Activated naive CD8-positive, alpha-beta T cell treated with anti-CD3 and anti-CD28 coated beads, Interleukin-2, amount 10 ng/mL, durations not matched to agents 7 days and 5 days (primary cell): ENCODE results near the gene ASB6. TPM values are rescaled to one million over a fixed set of nuclear protein-coding genes. Genes with fewer than 3 reads are reported as not detected.

Experiments used
- ATAC-seq: fragments of 150-1000 bp; cut with Tn5 transposase; one replicate; pipeline ENCODE4 v1.10.0; 2021; ENCODE audit warnings: low read depth, moderate library complexity
- POLR2A ChIA-PET: fragments of 350-600 bp; sonication (Branson Sonifier 250); formaldehyde crosslinking; loops from one replicate; lab custom pipeline; 2021; ENCODE audit warnings: antibody characterized with exemption; lab: Charles Lee
- DNase-seq: peaks from one replicate; pipeline ENCODE4 v3.0.0; 2021
- H3K27ac Mint-ChIP-seq: one replicate; pipeline ENCODE4 v1.8.0; 2022; ENCODE audit warnings: mild to moderate bottlenecking, mixed read lengths
- H3K27me3 Mint-ChIP-seq: one replicate; pipeline ENCODE4 v1.8.0; 2022; ENCODE audit warnings: mild to moderate bottlenecking, moderate library complexity, mixed read lengths
- H3K36me3 Mint-ChIP-seq: one replicate; pipeline ENCODE4 v1.8.0; 2021; ENCODE audit warnings: mild to moderate bottlenecking, mixed read lengths
- H3K4me1 Mint-ChIP-seq: one replicate; pipeline ENCODE4 v1.8.0; 2021; ENCODE audit warnings: mixed read lengths
- H3K4me3 Mint-ChIP-seq: one replicate; pipeline ENCODE4 v1.8.0; 2022; ENCODE audit warnings: mild to moderate bottlenecking, moderate library complexity, mixed read lengths
- H3K9me3 Mint-ChIP-seq: one replicate; pipeline ENCODE4 v1.8.0; 2021; ENCODE audit warnings: mixed read lengths
- total RNA-seq, 2 experiments: library from RNA; stranded (reverse); gene quantifications; one replicate each; pipeline ENCODE4 v1.2.3, GENCODE V29; 2021

The ASB6 gene
- total RNA-seq, 2 experiments from 2014 or later = 27.8 to 29.0 TPM

GRCh38 chr9:129676287-129676686 is 34.3 kb upstream of the ASB6 start:
- H3K36me3 Mint-ChIP-seq = no peaks in the 10 kb centered on the region
- POLR2A ChIA-PET = interaction anchor here (0.6 kb wide), 1 partner anchor 126 kb away, joined by 3 read pairs; no protein-coding TSS in a partner anchor

GRCh38 chr9:129675620-129676019 is 33.7 kb upstream of the ASB6 start:
- POLR2A ChIA-PET = interaction anchor here (0.6 kb wide), 1 partner anchor 127 kb away, joined by 3 read pairs; no protein-coding TSS in a partner anchor
- Mint-ChIP-seq H3K27ac (no peak overlapping the region), H3K27me3 (peaks cover 9% of the 10 kb centered on the region), H3K4me1 (no peaks in the 10 kb centered on the region), H3K36me3 (no peaks in the 10 kb centered on the region), H3K4me3 (no peak overlapping the region), H3K9me3 (no peaks in the 10 kb centered on the region)
- DNase-seq (no peak), ATAC-seq (no peak)

More at GRCh38 chr9:129676287-129676686, 34.3 kb upstream of the ASB6 start:
- DNase-seq (no peak), ATAC-seq (no peak)
- H3K9me3 Mint-ChIP-seq = no peaks in the 10 kb centered on the region
- no peak overlapping the region for H3K4me3 Mint-ChIP-seq
- H3K27ac Mint-ChIP-seq = no peak overlapping the region
- peaks cover 9% of the 10 kb centered on the region for H3K27me3 Mint-ChIP-seq
- no peaks in the 10 kb centered on the region for H3K4me1 Mint-ChIP-seq

- Mint-ChIP-seq H3K27me3 (peaks cover 12% of the 10 kb centered on the region), H3K4me3 (no peak overlapping the region)
- POLR2A ChIA-PET = interaction anchor here (1.0 kb wide), 1 partner anchor 16 kb away, joined by 3 read pairs; no protein-coding TSS in a partner anchor
Observed at GRCh38 chr9:129674229-129674628, 32.3 kb upstream of the ASB6 start.

GRCh38 chr9:129673602-129674001 is 31.7 kb upstream of the ASB6 start:
- POLR2A ChIA-PET = no interaction called here
- Mint-ChIP-seq H3K27me3 (peaks cover 12% of the 10 kb centered on the region), H3K9me3 (no peaks in the 10 kb centered on the region), H3K4me1 (no peaks in the 10 kb centered on the region), H3K27ac (no peak overlapping the region), H3K4me3 (no peak overlapping the region), H3K36me3 (no peaks in the 10 kb centered on the region)
- ATAC-seq = no peak
- DNase-seq = no peak

More at GRCh38 chr9:129674229-129674628, 32.3 kb upstream of the ASB6 start:
- no peaks in the 10 kb centered on the region for H3K36me3 Mint-ChIP-seq
- H3K4me1 Mint-ChIP-seq = no peaks in the 10 kb centered on the region
- no peak for DNase-seq
- no peaks in the 10 kb centered on the region for H3K9me3 Mint-ChIP-seq
- H3K27ac Mint-ChIP-seq = no peak overlapping the region
- no peak for ATAC-seq

- ATAC-seq (no peak), DNase-seq (no peak)
- POLR2A ChIA-PET = no interaction called here
- Mint-ChIP-seq H3K9me3 (no peaks in the 10 kb centered on the region), H3K36me3 (no peaks in the 10 kb centered on the region), H3K4me3 (no peak overlapping the region), H3K27ac (no peak overlapping the region), H3K4me1 (no peaks in the 10 kb centered on the region), H3K27me3 (peaks cover 9% of the 10 kb centered on the region)
Observed at GRCh38 chr9:129672702-129673101, 30.8 kb upstream of the ASB6 start.

GRCh38 chr9:129671519-129671918 is 29.6 kb upstream of the ASB6 start:
- H3K27ac Mint-ChIP-seq = no peak overlapping the region
- no peaks in the 10 kb centered on the region for H3K4me1 Mint-ChIP-seq
- peaks cover 11% of the 10 kb centered on the region for H3K27me3 Mint-ChIP-seq
- DNase-seq (no peak), ATAC-seq (peak; percentile 12)
- no peaks in the 10 kb centered on the region for H3K9me3 Mint-ChIP-seq
- POLR2A ChIA-PET = no interaction called here
- H3K36me3 Mint-ChIP-seq = no peaks in the 10 kb centered on the region
- H3K4me3 Mint-ChIP-seq = no peak overlapping the region

GRCh38 chr9:129671065-129671464 is 29.1 kb upstream of the ASB6 start:
- no peaks in the 10 kb centered on the region for H3K36me3 Mint-ChIP-seq
- no peak overlapping the region for H3K27ac Mint-ChIP-seq
- no peak for ATAC-seq
- no peaks in the 10 kb centered on the region for H3K4me1 Mint-ChIP-seq
- POLR2A ChIA-PET = no interaction called here
- H3K9me3 Mint-ChIP-seq = no peaks in the 10 kb centered on the region
- no peak overlapping the region for H3K4me3 Mint-ChIP-seq
- peaks cover 11% of the 10 kb centered on the region for H3K27me3 Mint-ChIP-seq
- DNase-seq = no peak

- Mint-ChIP-seq H3K4me3 (no peak overlapping the region), H3K27ac (no peak overlapping the region), H3K27me3 (peaks cover 16% of the 10 kb centered on the region), H3K36me3 (no peaks in the 10 kb centered on the region), H3K4me1 (peaks cover 3% of the 10 kb centered on the region), H3K9me3 (no peaks in the 10 kb centered on the region)
- POLR2A ChIA-PET = no interaction called here
- no peak for ATAC-seq
- no peak for DNase-seq
Observed at GRCh38 chr9:129669946-129670345, 28.0 kb upstream of the ASB6 start.

GRCh38 chr9:129669141-129669718 is 27.3 kb upstream of the ASB6 start:
- H3K36me3 Mint-ChIP-seq = no peaks in the 10 kb centered on the region
- no peak for ATAC-seq
- DNase-seq = no peak
- no peak overlapping the region for H3K4me3 Mint-ChIP-seq
- POLR2A ChIA-PET = interaction anchor here (0.7 kb wide), 1 partner anchor 557 kb away, joined by 6 read pairs; no protein-coding TSS in a partner anchor
- H3K27me3 Mint-ChIP-seq = peaks cover 21% of the 10 kb centered on the region
- H3K4me1 Mint-ChIP-seq = peaks cover 6% of the 10 kb centered on the region
- H3K27ac Mint-ChIP-seq = no peak overlapping the region
- no peaks in the 10 kb centered on the region for H3K9me3 Mint-ChIP-seq

- POLR2A ChIA-PET = no interaction called here
Observed at GRCh38 chr9:129667850-129668249, 25.9 kb upstream of the ASB6 start.

GRCh38 chr9:129667378-129667777 is 25.4 kb upstream of the ASB6 start:
- Mint-ChIP-seq H3K4me1 (peaks cover 6% of the 10 kb centered on the region), H3K4me3 (no peak overlapping the region)

More at GRCh38 chr9:129667850-129668249, 25.9 kb upstream of the ASB6 start:
- H3K27me3 Mint-ChIP-seq = peaks cover 24% of the 10 kb centered on the region
- no peaks in the 10 kb centered on the region for H3K9me3 Mint-ChIP-seq
- DNase-seq (no peak), ATAC-seq (no peak)
- no peaks in the 10 kb centered on the region for H3K36me3 Mint-ChIP-seq
- peaks cover 6% of the 10 kb centered on the region for H3K4me1 Mint-ChIP-seq
- no peak overlapping the region for H3K27ac Mint-ChIP-seq
- no peak overlapping the region for H3K4me3 Mint-ChIP-seq

GRCh38 chr9:129666575-129666974 is 24.6 kb upstream of the ASB6 start:
- no peaks in the 10 kb centered on the region for H3K36me3 Mint-ChIP-seq
- ATAC-seq (no peak), DNase-seq (no peak)
- POLR2A ChIA-PET = no interaction called here
- no peak overlapping the region for H3K4me3 Mint-ChIP-seq
- H3K9me3 Mint-ChIP-seq = no peaks in the 10 kb centered on the region
- H3K27ac Mint-ChIP-seq = no peak overlapping the region
- H3K4me1 Mint-ChIP-seq = peaks cover 6% of the 10 kb centered on the region
- peaks cover 32% of the 10 kb centered on the region for H3K27me3 Mint-ChIP-seq

More at GRCh38 chr9:129667378-129667777, 25.4 kb upstream of the ASB6 start:
- no peaks in the 10 kb centered on the region for H3K36me3 Mint-ChIP-seq
- no peak for ATAC-seq
- no peak overlapping the region for H3K27ac Mint-ChIP-seq
- no peak for DNase-seq
- POLR2A ChIA-PET = no interaction called here
- peaks cover 28% of the 10 kb centered on the region for H3K27me3 Mint-ChIP-seq
- no peaks in the 10 kb centered on the region for H3K9me3 Mint-ChIP-seq

GRCh38 chr9:129665814-129666520 is 24.0 kb upstream of the ASB6 start:
- Mint-ChIP-seq H3K27ac (no peak overlapping the region), H3K27me3 (peaks cover 35% of the 10 kb centered on the region), H3K36me3 (no peaks in the 10 kb centered on the region), H3K4me1 (peaks cover 6% of the 10 kb centered on the region), H3K9me3 (no peaks in the 10 kb centered on the region), H3K4me3 (no peak overlapping the region)
- ATAC-seq (peak; percentile 29), DNase-seq (no peak)
- POLR2A ChIA-PET = no interaction called here

- Mint-ChIP-seq H3K9me3 (no peaks in the 10 kb centered on the region), H3K4me1 (peaks cover 6% of the 10 kb centered on the region), H3K4me3 (peak within 1 kb of the TSS; percentile 79), H3K36me3 (no peaks in the 10 kb centered on the region), H3K27ac (peak within 1 kb of the TSS; percentile 34), H3K27me3 (peaks cover 36% of the 10 kb centered on the region)
- POLR2A ChIA-PET = no interaction called here
- ATAC-seq = peak; percentile 77
- peak; percentile 61 for DNase-seq
Observed at GRCh38 chr9:129665389-129665775, 23.4 kb upstream of the ASB6 start, which contains the start of gene PRRX2. Gene PRRX2, plus strand, starts transcription at chr9:129665647. Its CDS starts 221 bp downstream, at chr9:129665868.
